ENCODE results near the gene SUCO. TPM values are rescaled to one million over a fixed set of nuclear protein-coding genes. Genes with fewer than 3 reads are reported as not detected.
"Not testable (repeated sequence)": the region's sequence is repeated elsewhere in the genome, so short reads cannot be mapped to it uniquely, and the experiment has no call there.

Gene SUCO
- 20.7 TPM for polyA plus RNA-seq (2013, experiment 1 of 2; ENCODE audit: insufficient read length)
- 18.9 TPM for polyA plus RNA-seq (2013, experiment 2 of 2; ENCODE audit: insufficient read length)

GRCh38 chr1:172532700-172533512, at the start of gene SUCO:
Gene SUCO (plus strand): TSS chr1:172533150. CDS start chr1:172533436, 286 bp downstream.
- DNase-seq, result peak; percentile 100

GRCh38 chr1:172483448-172483847, 49.5 kb upstream of the SUCO start:
- no peak for DNase-seq

- DNase-seq, result no peak
Observed at GRCh38 chr1:172484252-172484651, 48.7 kb upstream of the SUCO start.

GRCh38 chr1:172485626-172486025, 47.3 kb upstream of the SUCO start:
- DNase-seq, result no peak

GRCh38 chr1:172486805-172487454, 46.0 kb upstream of the SUCO start:
- no peak for DNase-seq

- no peak for DNase-seq
Observed at GRCh38 chr1:172487550-172487949, 45.4 kb upstream of the SUCO start.

GRCh38 chr1:172488393-172488792, 44.6 kb upstream of the SUCO start:
- no peak for DNase-seq

GRCh38 chr1:172489847-172490246, 43.1 kb upstream of the SUCO start:
- no peak for DNase-seq

GRCh38 chr1:172492421-172492820, 40.5 kb upstream of the SUCO start:
- no peak for DNase-seq

- no peak for DNase-seq
Observed at GRCh38 chr1:172494166-172494565, 38.8 kb upstream of the SUCO start.

- DNase-seq, result not testable (repeated sequence)
Observed at GRCh38 chr1:172496127-172496526, 36.8 kb upstream of the SUCO start.

GRCh38 chr1:172496678-172497077, 36.3 kb upstream of the SUCO start:
- no peak for DNase-seq

GRCh38 chr1:172497230-172497629, 35.7 kb upstream of the SUCO start:
- DNase-seq, result peak; percentile 7

- no peak for DNase-seq
Observed at GRCh38 chr1:172498857-172499256, 34.1 kb upstream of the SUCO start.

- no peak for DNase-seq
Observed at GRCh38 chr1:172499636-172500141, 33.3 kb upstream of the SUCO start.

GRCh38 chr1:172500207-172500606, 32.7 kb upstream of the SUCO start:
- no peak for DNase-seq

GRCh38 chr1:172507741-172508140, 25.2 kb upstream of the SUCO start:
- DNase-seq, result no peak

GRCh38 chr1:172510479-172510878, 22.5 kb upstream of the SUCO start:
- DNase-seq, result no peak

- DNase-seq, result no peak
Observed at GRCh38 chr1:172512591-172512990, 20.4 kb upstream of the SUCO start.

- DNase-seq, result no peak
Observed at GRCh38 chr1:172513479-172513878, 19.5 kb upstream of the SUCO start.

GRCh38 chr1:172514108-172514507, 18.8 kb upstream of the SUCO start:
- no peak for DNase-seq

GRCh38 chr1:172515436-172515835, 17.5 kb upstream of the SUCO start:
- DNase-seq, result no peak

- no peak for DNase-seq
Observed at GRCh38 chr1:172515927-172516326, 17.0 kb upstream of the SUCO start.

- DNase-seq, result no peak
Observed at GRCh38 chr1:172517081-172517480, 15.9 kb upstream of the SUCO start.
